NCI-H2227 (cell line): ENCODE results near the gene KAT8.

Experiments used
- DNase-seq: peaks from one replicate; lab custom pipeline; 2025; ENCODE audit not compliant: unreplicated experiment; lab: John Stamatoyannopoulos, UW

The KAT8 gene

GRCh38 chr16:31117384-31118222 is at the start of gene KAT8:
TSS of gene KAT8 (plus strand) at chr16:31117664. CDS start at chr16:31117682, 18 bp downstream.
- DNase-seq, result peak; percentile 99

GRCh38 chr16:31071861-31072260 is 45.6 kb upstream of the KAT8 start:
- no peak for DNase-seq

- DNase-seq, result peak; percentile 35
These were observed 44.8 kb upstream of the KAT8 start for GRCh38 chr16:31072540-31073141.

- peak; percentile 93 for DNase-seq
These were observed 44.1 kb upstream of the KAT8 start for GRCh38 chr16:31073142-31073969.

DNA sequence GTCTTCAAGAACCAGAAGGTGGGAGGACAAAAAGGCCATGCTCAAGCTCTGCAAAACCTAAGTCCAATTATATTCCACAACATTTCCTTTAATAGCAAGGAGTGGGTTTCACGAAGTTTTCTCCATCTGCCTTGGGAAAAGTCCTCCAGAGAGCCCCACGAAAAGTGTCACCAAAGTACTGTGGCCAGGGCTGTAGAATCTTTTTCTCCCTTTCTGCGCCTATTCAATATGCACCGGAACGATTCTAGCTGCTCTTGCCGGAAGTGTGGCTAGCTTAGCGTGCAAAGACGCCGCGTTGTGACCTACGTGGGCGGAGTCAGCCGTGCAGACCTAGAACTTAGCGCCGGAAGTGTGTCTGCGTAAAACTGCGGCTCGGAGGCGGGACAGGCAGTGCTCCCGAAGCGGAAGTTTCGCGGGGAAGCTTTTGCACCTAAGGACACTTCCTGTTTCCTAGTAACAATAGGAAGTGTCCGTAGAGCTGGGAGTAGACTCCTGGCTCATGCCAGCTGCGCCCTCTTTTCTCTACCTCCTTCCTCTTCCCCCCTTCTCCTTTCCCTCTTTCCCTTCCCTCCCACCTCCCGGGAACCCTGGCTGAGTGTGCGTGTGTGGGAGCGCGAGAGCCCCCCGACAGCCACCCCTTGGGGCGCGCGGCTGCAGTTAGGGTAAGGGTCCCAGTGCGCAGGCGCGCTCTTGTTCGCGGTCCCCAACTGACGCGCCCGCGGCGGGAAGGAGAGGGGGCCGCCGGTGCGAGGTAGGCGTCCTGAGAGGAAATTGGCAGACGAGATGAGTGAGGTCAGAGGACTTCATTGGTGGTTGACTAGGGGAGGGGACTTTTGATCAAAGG is 43.3 kb upstream of the KAT8 start, which contains the start of the genes ZNF646 and ZNF668:
Gene ZNF646, plus strand, starts transcription at position 453 of the 844 bp plus-strand sequence. CDS start 1,903 bp downstream, outside the sequence.
Gene ZNF668, minus strand, starts transcription at position 271 of the 844 bp plus-strand sequence. CDS start 9,781 bp downstream, outside the sequence.
- peak; percentile 100 for DNase-seq

GRCh38 chr16:31074814-31075183 is 42.7 kb upstream of the KAT8 start:
- no peak for DNase-seq

DNA sequence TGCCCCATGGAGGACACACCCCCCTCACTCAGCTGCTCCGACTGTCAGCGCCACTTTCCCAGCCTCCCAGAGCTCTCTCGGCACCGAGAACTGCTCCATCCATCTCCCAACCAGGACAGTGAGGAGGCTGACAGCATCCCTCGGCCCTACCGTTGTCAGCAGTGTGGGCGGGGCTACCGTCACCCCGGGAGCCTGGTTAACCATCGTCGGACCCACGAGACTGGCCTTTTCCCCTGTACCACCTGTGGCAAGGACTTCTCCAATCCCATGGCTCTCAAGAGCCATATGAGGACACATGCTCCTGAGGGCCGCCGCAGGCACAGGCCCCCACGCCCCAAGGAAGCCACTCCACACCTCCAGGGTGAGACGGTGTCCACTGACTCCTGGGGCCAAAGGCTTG is 41.1 kb upstream of the KAT8 start:
- no peak for DNase-seq

- DNase-seq, result no peak
These were observed 40.4 kb upstream of the KAT8 start for GRCh38 chr16:31077024-31077423.

DNA sequence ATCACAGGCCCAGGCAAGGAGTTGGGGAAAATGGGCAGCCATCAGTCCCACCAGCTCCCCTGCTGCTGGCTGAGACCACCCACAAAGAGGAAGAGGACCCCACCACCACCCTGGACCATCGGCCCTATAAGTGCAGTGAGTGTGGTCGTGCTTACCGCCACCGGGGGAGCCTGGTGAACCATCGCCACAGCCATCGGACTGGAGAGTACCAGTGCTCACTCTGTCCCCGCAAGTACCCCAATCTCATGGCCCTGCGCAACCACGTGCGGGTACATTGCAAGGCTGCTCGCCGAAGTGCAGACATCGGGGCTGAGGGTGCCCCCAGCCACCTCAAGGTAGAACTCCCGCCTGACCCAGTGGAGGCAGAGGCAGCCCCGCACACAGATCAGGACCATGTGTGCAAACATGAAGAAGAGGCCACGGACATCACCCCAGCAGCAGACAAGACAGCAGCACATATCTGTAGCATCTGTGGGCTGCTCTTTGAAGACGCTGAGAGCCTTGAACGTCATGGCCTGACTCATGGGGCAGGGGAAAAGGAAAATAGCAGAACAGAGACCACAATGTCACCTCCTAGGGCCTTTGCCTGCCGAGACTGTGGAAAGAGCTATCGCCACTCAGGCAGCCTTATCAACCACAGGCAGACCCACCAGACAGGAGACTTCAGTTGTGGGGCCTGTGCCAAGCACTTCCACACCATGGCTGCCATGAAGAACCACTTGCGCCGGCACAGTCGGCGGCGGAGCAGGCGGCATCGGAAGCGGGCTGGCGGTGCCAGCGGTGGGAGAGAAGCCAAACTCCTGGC is 39.7 kb upstream of the KAT8 start:
- DNase-seq, result no peak

DNA sequence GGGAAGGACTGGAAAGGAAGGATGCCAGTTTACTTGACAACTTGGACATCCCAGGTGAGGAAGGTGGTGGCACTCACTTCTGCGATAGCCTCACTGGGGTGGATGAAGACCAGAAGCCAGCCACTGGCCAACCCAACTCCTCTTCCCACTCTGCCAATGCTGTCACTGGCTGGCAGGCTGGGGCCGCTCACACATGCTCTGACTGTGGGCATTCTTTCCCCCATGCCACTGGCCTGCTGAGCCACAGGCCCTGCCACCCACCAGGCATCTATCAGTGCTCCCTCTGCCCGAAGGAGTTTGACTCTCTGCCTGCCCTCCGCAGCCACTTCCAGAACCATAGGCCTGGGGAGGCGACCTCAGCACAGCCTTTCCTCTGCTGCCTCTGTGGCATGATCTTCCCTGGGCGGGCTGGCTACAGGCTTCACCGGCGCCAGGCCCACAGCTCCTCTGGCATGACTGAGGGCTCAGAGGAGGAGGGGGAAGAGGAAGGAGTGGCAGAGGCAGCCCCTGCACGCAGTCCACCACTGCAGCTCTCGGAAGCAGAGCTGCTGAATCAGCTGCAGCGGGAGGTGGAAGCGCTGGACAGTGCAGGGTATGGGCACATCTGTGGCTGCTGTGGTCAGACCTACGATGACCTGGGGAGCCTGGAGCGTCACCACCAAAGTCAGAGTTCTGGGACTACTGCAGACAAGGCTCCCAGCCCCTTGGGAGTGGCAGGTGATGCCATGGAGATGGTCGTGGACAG is 38.7 kb upstream of the KAT8 start:
- no peak for DNase-seq

DNA sequence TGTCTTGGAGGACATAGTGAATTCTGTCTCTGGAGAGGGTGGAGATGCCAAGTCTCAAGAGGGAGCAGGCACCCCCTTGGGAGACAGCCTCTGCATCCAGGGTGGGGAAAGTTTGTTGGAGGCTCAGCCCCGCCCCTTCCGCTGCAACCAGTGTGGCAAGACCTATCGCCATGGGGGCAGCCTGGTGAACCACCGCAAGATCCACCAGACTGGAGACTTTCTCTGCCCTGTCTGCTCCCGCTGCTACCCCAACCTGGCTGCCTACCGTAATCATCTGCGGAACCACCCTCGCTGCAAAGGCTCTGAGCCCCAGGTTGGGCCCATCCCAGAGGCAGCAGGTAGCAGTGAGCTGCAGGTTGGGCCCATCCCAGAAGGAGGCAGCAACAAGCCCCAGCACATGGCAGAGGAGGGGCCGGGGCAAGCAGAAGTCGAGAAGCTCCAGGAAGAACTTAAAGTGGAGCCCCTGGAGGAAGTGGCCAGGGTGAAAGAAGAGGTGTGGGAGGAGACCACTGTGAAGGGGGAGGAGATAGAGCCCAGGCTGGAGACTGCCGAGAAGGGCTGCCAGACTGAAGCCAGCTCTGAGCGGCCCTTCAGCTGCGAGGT is 38.0 kb upstream of the KAT8 start:
- no peak for DNase-seq

- DNase-seq, result no peak
These were observed 37.3 kb upstream of the KAT8 start for GRCh38 chr16:31080035-31080629.

- DNase-seq, result no peak
These were observed 36.6 kb upstream of the KAT8 start for GRCh38 chr16:31080756-31081419.

DNA sequence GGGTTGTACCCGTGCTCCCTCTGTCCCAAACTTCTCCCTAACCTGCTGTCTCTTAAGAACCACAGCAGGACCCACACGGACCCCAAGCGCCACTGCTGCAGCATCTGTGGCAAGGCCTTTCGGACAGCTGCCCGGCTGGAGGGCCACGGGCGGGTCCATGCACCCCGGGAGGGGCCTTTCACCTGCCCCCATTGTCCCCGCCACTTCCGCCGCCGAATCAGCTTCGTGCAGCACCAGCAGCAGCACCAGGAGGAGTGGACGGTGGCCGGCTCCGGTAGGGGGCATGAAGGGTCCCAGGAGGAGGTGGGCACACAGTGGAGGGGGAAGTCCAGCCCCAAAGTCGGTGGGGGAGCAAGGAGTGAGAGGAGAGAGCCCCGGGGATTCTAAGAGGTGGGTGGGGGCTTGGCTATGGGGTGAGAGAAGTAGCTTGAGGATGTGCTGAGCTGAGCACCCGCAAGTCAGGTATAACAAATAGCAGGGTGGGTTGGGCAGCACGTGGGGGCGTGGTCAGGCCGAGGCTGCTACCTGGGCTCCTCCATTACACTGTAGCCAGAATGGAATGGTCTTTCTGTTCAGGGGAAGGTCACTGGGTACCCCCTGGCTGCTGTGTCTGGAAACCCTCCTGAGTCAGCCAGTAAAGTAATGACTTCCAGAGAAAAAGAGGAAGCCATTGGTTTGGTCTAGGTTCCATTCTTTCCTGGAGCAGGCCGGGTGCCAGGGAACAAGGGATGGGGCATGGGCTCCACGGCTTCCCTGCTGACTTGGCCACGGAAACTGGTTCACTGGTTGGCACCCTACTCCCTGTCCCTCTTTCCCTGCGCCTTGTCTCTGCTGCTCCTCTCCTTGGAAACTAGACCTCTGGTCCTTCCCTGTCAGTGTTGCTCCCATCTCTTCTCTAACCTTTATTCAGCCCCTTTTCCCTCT is 35.8 kb upstream of the KAT8 start:
- no peak for DNase-seq

DNA sequence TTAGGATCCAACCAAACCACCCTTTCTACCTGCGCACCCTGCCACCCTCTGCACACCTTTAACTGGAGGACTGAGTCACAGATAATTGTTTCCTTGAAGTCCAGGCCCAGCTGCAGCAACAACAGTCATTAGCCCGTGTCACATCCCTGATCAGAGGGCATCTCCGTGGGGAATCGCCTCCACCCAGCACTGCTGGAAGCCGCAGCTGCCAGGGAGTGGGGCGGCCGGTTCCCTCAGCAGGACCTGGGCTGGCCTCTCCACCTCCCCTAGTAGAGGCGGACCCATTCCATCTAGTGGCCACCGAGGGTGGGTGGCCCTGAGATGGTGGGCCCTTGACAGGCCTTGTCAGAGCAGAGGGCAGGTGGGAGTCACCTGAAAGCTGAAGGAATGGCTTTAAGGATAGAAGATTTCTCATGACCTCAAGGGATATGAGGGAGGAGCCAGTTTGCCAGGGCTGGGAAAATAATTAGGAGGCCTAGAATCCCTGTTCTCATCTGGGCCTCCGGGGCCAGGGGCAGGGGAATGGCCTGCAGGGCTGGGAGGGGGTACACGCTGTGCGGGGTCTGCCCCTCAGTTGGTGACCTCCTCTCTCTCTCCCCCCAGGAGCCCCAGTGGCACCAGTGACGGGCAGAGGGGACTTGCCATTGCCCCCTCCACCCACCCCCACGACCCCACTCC is 35.0 kb upstream of the KAT8 start:
- peak; percentile 22 for DNase-seq

DNA sequence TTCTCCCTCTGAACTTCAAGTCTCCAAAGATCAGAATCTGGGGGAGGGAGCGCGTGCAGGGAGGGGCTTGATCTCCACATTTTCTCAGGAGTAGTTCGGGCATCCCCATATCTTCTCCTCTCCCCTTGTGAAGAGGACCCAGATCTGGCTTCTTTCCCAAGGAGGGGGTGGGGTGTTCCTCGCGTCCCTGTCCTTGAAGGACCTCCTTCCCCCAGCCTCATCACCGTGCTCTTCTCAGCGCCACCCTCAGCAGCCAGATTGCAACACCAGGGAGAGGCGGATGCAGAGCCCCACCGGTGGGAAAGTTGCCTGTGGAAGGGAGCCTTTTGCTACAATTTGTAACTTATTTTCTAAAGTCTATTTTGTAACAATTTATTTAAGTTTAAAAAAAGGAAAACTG is 34.4 kb upstream of the KAT8 start:
- peak; percentile 45 for DNase-seq
